ENCODE data around the gene MS4A10.
"Not testable (repeated sequence)": the region's sequence is repeated elsewhere in the genome, so short reads cannot be mapped to it uniquely, and the experiment has no call there.

MS4A10 gene

GRCh38 chr11:60754887-60755286 lies 30.2 kb upstream of the MS4A10 start:
- Histone ChIP-seq H3K27me3 (ENCODE audit: control insufficient read depth in 1 of 2, insufficient read depth in 2 of 2, low read length in 2 of 2) (peaks cover 0 to 4% of the 10 kb centered on the region in 2 donors), H3K9me3 (ENCODE audit: control insufficient read depth in 1 of 2, low read length in 2 of 2) (no peaks in the 10 kb centered on the region), H3K36me3 (ENCODE audit: control insufficient read depth in 1 of 2, insufficient read depth in 2 of 2, low read length in 2 of 2) (no peaks in the 10 kb centered on the region)

DNA sequence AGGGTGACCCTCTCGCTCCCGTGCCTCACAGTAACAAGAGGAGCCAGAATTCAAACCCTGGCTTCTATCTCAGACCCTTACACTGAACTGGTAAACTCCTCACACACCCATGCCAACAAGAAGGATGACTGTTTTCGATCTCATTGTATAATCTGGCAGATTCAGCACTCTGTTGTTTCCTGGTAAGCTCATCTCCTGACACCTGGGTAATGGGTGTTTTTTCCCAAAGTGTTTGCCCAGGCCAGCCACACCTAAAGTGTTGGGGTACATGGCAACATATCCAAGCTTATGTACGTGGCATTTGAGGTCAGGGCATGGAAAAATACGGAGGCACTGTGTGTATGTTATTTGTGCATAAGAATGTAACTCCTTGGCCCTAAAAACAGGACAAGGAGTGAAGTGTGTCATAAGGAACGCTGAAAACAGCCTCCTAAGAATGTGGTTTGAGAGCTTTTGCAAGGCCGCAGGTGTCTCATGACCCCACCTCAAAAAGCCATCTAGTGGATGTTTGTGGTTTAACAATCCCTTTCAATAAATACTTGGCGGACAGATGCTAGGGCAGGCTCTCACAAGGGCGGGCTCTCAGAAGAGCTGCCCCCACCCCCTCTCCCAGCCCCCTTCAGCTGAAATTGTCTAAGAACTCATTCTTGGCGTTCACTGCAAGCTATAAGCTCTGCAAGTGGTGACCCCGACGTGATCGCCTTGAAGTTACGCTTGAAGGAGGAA lies 28.7 kb upstream of the MS4A10 start, which contains the start of gene MS4A15:
Gene MS4A15, plus strand, starts transcription at position 561 of the 726 bp plus-strand sequence. CDS start 6,867 bp downstream, outside the sequence.
- Histone ChIP-seq H3K36me3 (ENCODE audit: control insufficient read depth in 1 of 2, insufficient read depth in 2 of 2, low read length in 2 of 2) (no peaks in the 10 kb centered on the region), H3K27ac (ENCODE audit: low read depth, low read length) (no peak within 1 kb of the TSS), H3K9ac (ENCODE audit: low read depth in 1 of 2, low read length in 2 of 2) (no peak within 1 kb of the TSS), H3K9me3 (ENCODE audit: control insufficient read depth in 1 of 2, low read length in 2 of 2) (no peaks in the 10 kb centered on the region), H3K4me3 (ENCODE audit: low read depth in 1 of 2, low read length in 2 of 2) (no peak within 1 kb of the TSS), H3K27me3 (ENCODE audit: control insufficient read depth in 1 of 2, insufficient read depth in 2 of 2, low read length in 2 of 2) (peaks cover 0 to 4% of the 10 kb centered on the region in 2 donors), H3K4me1 (ENCODE audit: control insufficient read depth in 1 of 2, insufficient read depth in 2 of 2, low read length in 2 of 2) (peaks cover 5 to 9% of the 10 kb centered on the region in 2 donors)

More at GRCh38 chr11:60754887-60755286, 30.2 kb upstream of the MS4A10 start:
- Histone ChIP-seq H3K27ac (ENCODE audit: low read depth, low read length) (no peak overlapping the region), H3K4me1 (ENCODE audit: control insufficient read depth in 1 of 2, insufficient read depth in 2 of 2, low read length in 2 of 2) (peaks cover 5 to 9% of the 10 kb centered on the region in 2 donors), H3K4me3 (ENCODE audit: low read depth in 1 of 2, low read length in 2 of 2) (no peak overlapping the region), H3K9ac (ENCODE audit: low read depth in 1 of 2, low read length in 2 of 2) (no peak overlapping the region)

DNA sequence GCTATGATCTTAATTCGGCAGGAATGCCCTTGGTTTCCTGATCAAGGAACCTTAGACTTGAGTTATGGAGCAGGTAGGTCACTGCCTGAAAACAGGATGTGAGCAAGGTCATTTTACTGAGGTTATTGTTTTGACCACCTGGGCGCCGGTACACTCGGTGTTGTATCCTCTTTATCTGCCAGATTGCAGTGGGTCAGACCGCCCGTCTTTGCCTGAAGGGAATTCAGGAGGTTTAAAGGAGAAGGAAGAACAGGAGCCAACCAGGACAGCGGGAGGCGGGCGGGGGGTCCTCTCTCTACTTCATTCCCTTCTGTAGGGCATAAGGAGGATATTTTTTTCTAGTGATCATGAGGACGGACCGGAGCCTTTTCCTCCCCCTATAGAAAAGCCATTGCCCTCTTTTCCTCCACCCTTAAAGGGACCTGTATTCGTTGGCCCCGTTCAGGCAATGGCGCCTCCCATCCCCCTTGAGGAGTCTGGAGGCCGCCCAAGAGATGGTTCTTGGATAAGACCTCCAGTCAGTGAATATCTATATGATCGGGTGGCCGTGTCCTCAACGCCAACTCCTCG lies 27.8 kb upstream of the MS4A10 start:
- Histone ChIP-seq H3K9ac (ENCODE audit: low read depth in 1 of 2, low read length in 2 of 2) (no peak overlapping the region), H3K4me1 (ENCODE audit: control insufficient read depth in 1 of 2, insufficient read depth in 2 of 2, low read length in 2 of 2) (peaks cover 5 to 9% of the 10 kb centered on the region in 2 donors), H3K9me3 (ENCODE audit: control insufficient read depth in 1 of 2, low read length in 2 of 2) (no peaks in the 10 kb centered on the region), H3K27me3 (ENCODE audit: control insufficient read depth in 1 of 2, insufficient read depth in 2 of 2, low read length in 2 of 2) (peaks cover 0 to 4% of the 10 kb centered on the region in 2 donors), H3K4me3 (ENCODE audit: low read depth in 1 of 2, low read length in 2 of 2) (no peak overlapping the region), H3K27ac (ENCODE audit: low read depth, low read length) (no peak overlapping the region), H3K36me3 (ENCODE audit: control insufficient read depth in 1 of 2, insufficient read depth in 2 of 2, low read length in 2 of 2) (no peaks in the 10 kb centered on the region)

DNA sequence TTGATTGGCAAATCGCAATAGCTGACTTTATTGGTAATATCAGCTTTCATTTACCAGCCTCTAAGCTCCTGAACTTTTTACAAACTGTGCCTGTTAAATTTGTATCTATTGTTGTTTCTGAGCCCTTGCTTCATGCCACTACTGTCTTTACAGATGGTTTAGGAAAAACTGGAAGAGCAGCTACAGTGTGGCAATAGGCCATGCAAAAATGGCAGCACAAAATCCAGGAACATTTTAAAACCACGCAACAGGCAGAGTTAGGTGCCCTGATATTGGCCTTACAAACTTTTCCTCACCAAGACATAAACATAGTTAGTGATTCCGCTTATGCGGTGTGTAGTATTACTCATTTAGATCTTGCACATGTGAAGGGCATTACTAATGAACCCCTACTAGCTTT lies 26.5 kb upstream of the MS4A10 start:
- not testable (repeated sequence) for H3K4me1 ChIP-seq (ENCODE audit: control insufficient read depth in 1 of 2, insufficient read depth in 2 of 2, low read length in 2 of 2); H3K4me3 ChIP-seq (ENCODE audit: low read depth in 1 of 2, low read length in 2 of 2); H3K27me3 ChIP-seq (ENCODE audit: control insufficient read depth in 1 of 2, insufficient read depth in 2 of 2, low read length in 2 of 2); H3K9ac ChIP-seq (ENCODE audit: low read depth in 1 of 2, low read length in 2 of 2); H3K36me3 ChIP-seq (ENCODE audit: control insufficient read depth in 1 of 2, insufficient read depth in 2 of 2, low read length in 2 of 2); H3K27ac ChIP-seq (ENCODE audit: low read depth, low read length); H3K9me3 ChIP-seq (ENCODE audit: control insufficient read depth in 1 of 2, low read length in 2 of 2)

- not testable (repeated sequence) for H3K27ac ChIP-seq (ENCODE audit: low read depth, low read length); H3K9ac ChIP-seq (ENCODE audit: low read depth in 1 of 2, low read length in 2 of 2); H3K27me3 ChIP-seq (ENCODE audit: control insufficient read depth in 1 of 2, insufficient read depth in 2 of 2, low read length in 2 of 2); H3K9me3 ChIP-seq (ENCODE audit: control insufficient read depth in 1 of 2, low read length in 2 of 2); H3K36me3 ChIP-seq (ENCODE audit: control insufficient read depth in 1 of 2, insufficient read depth in 2 of 2, low read length in 2 of 2); H3K4me1 ChIP-seq (ENCODE audit: control insufficient read depth in 1 of 2, insufficient read depth in 2 of 2, low read length in 2 of 2); H3K4me3 ChIP-seq (ENCODE audit: low read depth in 1 of 2, low read length in 2 of 2)
Measured at GRCh38 chr11:60759438-60760225, 25.5 kb upstream of the MS4A10 start.

- Histone ChIP-seq H3K4me1 (ENCODE audit: control insufficient read depth in 1 of 2, insufficient read depth in 2 of 2, low read length in 2 of 2) (no peaks in the 10 kb centered on the region), H3K27me3 (ENCODE audit: control insufficient read depth in 1 of 2, insufficient read depth in 2 of 2, low read length in 2 of 2) (no peaks in the 10 kb centered on the region), H3K36me3 (ENCODE audit: control insufficient read depth in 1 of 2, insufficient read depth in 2 of 2, low read length in 2 of 2) (no peaks in the 10 kb centered on the region), H3K9ac (ENCODE audit: low read depth in 1 of 2, low read length in 2 of 2) (no peak overlapping the region), H3K4me3 (ENCODE audit: low read depth in 1 of 2, low read length in 2 of 2) (no peak overlapping the region), H3K27ac (ENCODE audit: low read depth, low read length) (no peak overlapping the region), H3K9me3 (ENCODE audit: control insufficient read depth in 1 of 2, low read length in 2 of 2) (no peaks in the 10 kb centered on the region)
Measured at GRCh38 chr11:60761436-60762190, 23.5 kb upstream of the MS4A10 start.

- Histone ChIP-seq H3K9ac (ENCODE audit: low read depth in 1 of 2, low read length in 2 of 2) (no peak overlapping the region), H3K4me3 (ENCODE audit: low read depth in 1 of 2, low read length in 2 of 2) (no peak overlapping the region), H3K9me3 (ENCODE audit: control insufficient read depth in 1 of 2, low read length in 2 of 2) (no peaks in the 10 kb centered on the region), H3K27ac (ENCODE audit: low read depth, low read length) (no peak overlapping the region), H3K4me1 (ENCODE audit: control insufficient read depth in 1 of 2, insufficient read depth in 2 of 2, low read length in 2 of 2) (no peaks in the 10 kb centered on the region), H3K36me3 (ENCODE audit: control insufficient read depth in 1 of 2, insufficient read depth in 2 of 2, low read length in 2 of 2) (no peaks in the 10 kb centered on the region), H3K27me3 (ENCODE audit: control insufficient read depth in 1 of 2, insufficient read depth in 2 of 2, low read length in 2 of 2) (no peaks in the 10 kb centered on the region)
Measured at GRCh38 chr11:60762851-60763691, 22.1 kb upstream of the MS4A10 start.

GRCh38 chr11:60763692-60764369 lies 21.3 kb upstream of the MS4A10 start:
- Histone ChIP-seq H3K27ac (ENCODE audit: low read depth, low read length) (no peak overlapping the region), H3K27me3 (ENCODE audit: control insufficient read depth in 1 of 2, insufficient read depth in 2 of 2, low read length in 2 of 2) (no peaks in the 10 kb centered on the region), H3K9me3 (ENCODE audit: control insufficient read depth in 1 of 2, low read length in 2 of 2) (no peaks in the 10 kb centered on the region), H3K4me1 (ENCODE audit: control insufficient read depth in 1 of 2, insufficient read depth in 2 of 2, low read length in 2 of 2) (no peaks in the 10 kb centered on the region), H3K4me3 (ENCODE audit: low read depth in 1 of 2, low read length in 2 of 2) (no peak overlapping the region), H3K9ac (ENCODE audit: low read depth in 1 of 2, low read length in 2 of 2) (no peak overlapping the region), H3K36me3 (ENCODE audit: control insufficient read depth in 1 of 2, insufficient read depth in 2 of 2, low read length in 2 of 2) (no peaks in the 10 kb centered on the region)

- H3K36me3 ChIP-seq (ENCODE audit: control insufficient read depth in 1 of 2, insufficient read depth in 2 of 2, low read length in 2 of 2): no peaks in the 10 kb centered on the region
- no peak overlapping the region for H3K9ac ChIP-seq (ENCODE audit: low read depth in 1 of 2, low read length in 2 of 2)
- H3K4me3 ChIP-seq (ENCODE audit: low read depth in 1 of 2, low read length in 2 of 2): no peak overlapping the region
- H3K9me3 ChIP-seq (ENCODE audit: control insufficient read depth in 1 of 2, low read length in 2 of 2): no peaks in the 10 kb centered on the region
- no peak overlapping the region for H3K27ac ChIP-seq (ENCODE audit: low read depth, low read length)
- no peaks in the 10 kb centered on the region for H3K27me3 ChIP-seq (ENCODE audit: control insufficient read depth in 1 of 2, insufficient read depth in 2 of 2, low read length in 2 of 2)
- H3K4me1 ChIP-seq (ENCODE audit: control insufficient read depth in 1 of 2, insufficient read depth in 2 of 2, low read length in 2 of 2): no peaks in the 10 kb centered on the region
Measured at GRCh38 chr11:60764879-60765278, 20.3 kb upstream of the MS4A10 start.

Data from duodenal mucosa (tissue), 2 donors.